ENCODE data around the gene GDF10. TPM values are rescaled to one million over a fixed set of nuclear protein-coding genes. Genes with fewer than 3 reads are reported as not detected.

GDF10 gene
- total RNA-seq, 1 experiment from 2014 or later, result not detected

- Mint-ChIP-seq H3K27me3 (ENCODE audit: unreplicated experiment) (peaks cover 23% of the 10 kb centered on the region), H3K9me3 (ENCODE audit: low read depth, unreplicated experiment) (no peaks in the 10 kb centered on the region), H3K4me3 (ENCODE audit: low read depth, unreplicated experiment) (no peak overlapping the region), H3K27ac (ENCODE audit: unreplicated experiment) (no peak overlapping the region), H3K36me3 (ENCODE audit: insufficient read depth, unreplicated experiment) (no peaks in the 10 kb centered on the region), H3K4me1 (ENCODE audit: low read depth, unreplicated experiment) (no peaks in the 10 kb centered on the region)
- TF ChIP-seq, protein P1, sequence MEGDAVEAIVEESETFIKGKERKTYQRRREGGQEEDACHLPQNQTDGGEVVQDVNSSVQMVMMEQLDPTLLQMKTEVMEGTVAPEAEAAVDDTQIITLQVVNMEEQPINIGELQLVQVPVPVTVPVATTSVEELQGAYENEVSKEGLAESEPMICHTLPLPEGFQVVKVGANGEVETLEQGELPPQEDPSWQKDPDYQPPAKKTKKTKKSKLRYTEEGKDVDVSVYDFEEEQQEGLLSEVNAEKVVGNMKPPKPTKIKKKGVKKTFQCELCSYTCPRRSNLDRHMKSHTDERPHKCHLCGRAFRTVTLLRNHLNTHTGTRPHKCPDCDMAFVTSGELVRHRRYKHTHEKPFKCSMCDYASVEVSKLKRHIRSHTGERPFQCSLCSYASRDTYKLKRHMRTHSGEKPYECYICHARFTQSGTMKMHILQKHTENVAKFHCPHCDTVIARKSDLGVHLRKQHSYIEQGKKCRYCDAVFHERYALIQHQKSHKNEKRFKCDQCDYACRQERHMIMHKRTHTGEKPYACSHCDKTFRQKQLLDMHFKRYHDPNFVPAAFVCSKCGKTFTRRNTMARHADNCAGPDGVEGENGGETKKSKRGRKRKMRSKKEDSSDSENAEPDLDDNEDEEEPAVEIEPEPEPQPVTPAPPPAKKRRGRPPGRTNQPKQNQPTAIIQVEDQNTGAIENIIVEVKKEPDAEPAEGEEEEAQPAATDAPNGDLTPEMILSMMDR (IDR thresholded peaks at IDR 0.05; ENCODE audit: unreplicated experiment), result no peak
- no TSS peak for BruUV-seq (replicated peaks)
- intact Hi-C loops (cut with micrococcal nuclease; ENCODE audit: unreplicated experiment), result no loop called here
- CTCF ChIA-PET, result no interaction called here
- DNase-seq, result no peak
Measured at GRCh38 chr10:47349516-47349915, 49.5 kb downstream of the GDF10 start.

DNA sequence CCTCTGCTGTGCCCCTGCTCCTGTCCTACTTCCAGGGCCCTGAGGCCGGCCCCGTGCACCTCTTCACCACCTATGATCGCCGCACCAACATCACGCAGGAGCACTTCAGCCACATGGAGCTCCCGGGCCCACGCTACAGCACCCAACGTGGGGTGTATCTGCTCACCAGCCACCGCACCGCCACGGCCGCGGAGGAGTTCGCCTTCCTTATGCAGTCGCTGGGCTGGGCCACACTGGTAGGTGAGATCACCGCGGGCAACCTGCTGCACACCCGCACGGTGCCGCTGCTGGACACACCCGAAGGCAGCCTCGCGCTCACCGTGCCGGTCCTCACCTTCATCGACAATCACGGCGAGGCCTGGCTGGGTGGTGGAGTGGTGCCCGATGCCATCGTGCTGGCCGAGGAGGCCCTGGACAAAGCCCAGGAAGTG is 50.0 kb downstream of the GDF10 start:
- no peaks in the 10 kb centered on the region for H3K9me3 Mint-ChIP-seq (ENCODE audit: low read depth, unreplicated experiment)
- no peaks in the 10 kb centered on the region for H3K36me3 Mint-ChIP-seq (ENCODE audit: insufficient read depth, unreplicated experiment)
- TF ChIP-seq, protein P1 (IDR thresholded peaks at IDR 0.05; ENCODE audit: unreplicated experiment), result no peak
- CTCF ChIA-PET, result no interaction called here
- no peak overlapping the region for H3K27ac Mint-ChIP-seq (ENCODE audit: unreplicated experiment)
- H3K4me3 Mint-ChIP-seq (ENCODE audit: low read depth, unreplicated experiment), result no peak overlapping the region
- no peak for DNase-seq
- intact Hi-C loops (cut with micrococcal nuclease; ENCODE audit: unreplicated experiment), result no loop called here
- peaks cover 19% of the 10 kb centered on the region for H3K27me3 Mint-ChIP-seq (ENCODE audit: unreplicated experiment)
- no TSS peak for BruUV-seq (replicated peaks)
- H3K4me1 Mint-ChIP-seq (ENCODE audit: low read depth, unreplicated experiment), result no peaks in the 10 kb centered on the region

DNA sequence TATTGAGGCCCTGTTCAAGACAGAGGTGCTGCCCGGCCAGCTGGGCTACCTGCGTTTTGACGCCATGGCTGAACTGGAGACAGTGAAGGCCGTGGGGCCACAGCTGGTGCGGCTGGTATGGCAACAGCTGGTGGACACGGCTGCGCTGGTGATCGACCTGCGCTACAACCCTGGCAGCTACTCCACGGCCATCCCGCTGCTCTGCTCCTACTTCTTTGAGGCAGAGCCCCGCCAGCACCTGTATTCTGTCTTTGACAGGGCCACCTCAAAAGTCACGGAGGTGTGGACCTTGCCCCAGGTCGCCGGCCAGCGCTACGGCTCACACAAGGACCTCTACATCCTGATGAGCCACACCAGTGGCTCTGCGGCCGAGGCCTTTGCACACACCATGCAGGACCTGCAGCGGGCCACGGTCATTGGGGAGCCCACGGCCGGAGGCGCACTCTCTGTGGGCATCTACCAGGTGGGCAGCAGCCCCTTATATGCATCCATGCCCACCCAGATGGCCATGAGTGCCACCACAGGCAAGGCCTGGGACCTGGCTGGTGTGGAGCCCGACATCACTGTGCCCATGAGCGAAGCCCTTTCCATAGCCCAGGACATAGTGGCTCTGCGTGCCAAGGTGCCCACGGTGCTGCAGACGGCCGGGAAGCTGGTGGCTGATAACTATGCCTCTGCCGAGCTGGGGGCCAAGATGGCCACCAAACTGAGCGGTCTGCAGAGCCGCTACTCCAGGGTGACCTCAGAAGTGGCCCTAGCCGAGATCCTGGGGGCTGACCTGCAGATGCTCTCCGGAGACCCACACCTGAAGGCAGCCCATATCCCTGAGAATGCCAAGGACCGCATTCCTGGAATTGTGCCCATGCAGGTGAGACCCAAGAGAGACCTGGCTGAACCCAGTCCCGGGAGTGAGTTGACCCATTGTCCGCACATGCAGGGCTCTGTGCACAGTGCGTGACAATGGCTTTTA is 51.0 kb downstream of the GDF10 start:
- BruUV-seq (replicated peaks), result no TSS peak
- H3K27me3 Mint-ChIP-seq (ENCODE audit: unreplicated experiment), result peaks cover 9% of the 10 kb centered on the region
- DNase-seq, result no peak
- H3K4me3 Mint-ChIP-seq (ENCODE audit: low read depth, unreplicated experiment), result no peak overlapping the region
- intact Hi-C loops (cut with micrococcal nuclease; ENCODE audit: unreplicated experiment), result no loop called here
- no peak overlapping the region for H3K27ac Mint-ChIP-seq (ENCODE audit: unreplicated experiment)
- H3K9me3 Mint-ChIP-seq (ENCODE audit: low read depth, unreplicated experiment), result no peaks in the 10 kb centered on the region
- H3K4me1 Mint-ChIP-seq (ENCODE audit: low read depth, unreplicated experiment), result no peaks in the 10 kb centered on the region
- CTCF ChIA-PET, result no interaction called here
- no peaks in the 10 kb centered on the region for H3K36me3 Mint-ChIP-seq (ENCODE audit: insufficient read depth, unreplicated experiment)
- TF ChIP-seq, protein P1 (IDR thresholded peaks at IDR 0.05; ENCODE audit: unreplicated experiment), result no peak

- no peaks in the 10 kb centered on the region for H3K36me3 Mint-ChIP-seq (ENCODE audit: insufficient read depth, unreplicated experiment)
- no TSS peak for BruUV-seq (replicated peaks)
- no peaks in the 10 kb centered on the region for H3K27me3 Mint-ChIP-seq (ENCODE audit: unreplicated experiment)
- CTCF ChIA-PET, result no interaction called here
- no peaks in the 10 kb centered on the region for H3K9me3 Mint-ChIP-seq (ENCODE audit: low read depth, unreplicated experiment)
- TF ChIP-seq, protein P1 (IDR thresholded peaks at IDR 0.05; ENCODE audit: unreplicated experiment), result no peak
- no peaks in the 10 kb centered on the region for H3K4me1 Mint-ChIP-seq (ENCODE audit: low read depth, unreplicated experiment)
- H3K4me3 Mint-ChIP-seq (ENCODE audit: low read depth, unreplicated experiment), result no peak overlapping the region
- intact Hi-C loops (cut with micrococcal nuclease; ENCODE audit: unreplicated experiment), result no loop called here
- H3K27ac Mint-ChIP-seq (ENCODE audit: unreplicated experiment), result no peak overlapping the region
- no peak for DNase-seq
Measured at GRCh38 chr10:47351899-47352815, 52.2 kb downstream of the GDF10 start.

All from Calu3 (cell line).